ENCODE results near the gene LHX3.

Gene LHX3

DNA sequence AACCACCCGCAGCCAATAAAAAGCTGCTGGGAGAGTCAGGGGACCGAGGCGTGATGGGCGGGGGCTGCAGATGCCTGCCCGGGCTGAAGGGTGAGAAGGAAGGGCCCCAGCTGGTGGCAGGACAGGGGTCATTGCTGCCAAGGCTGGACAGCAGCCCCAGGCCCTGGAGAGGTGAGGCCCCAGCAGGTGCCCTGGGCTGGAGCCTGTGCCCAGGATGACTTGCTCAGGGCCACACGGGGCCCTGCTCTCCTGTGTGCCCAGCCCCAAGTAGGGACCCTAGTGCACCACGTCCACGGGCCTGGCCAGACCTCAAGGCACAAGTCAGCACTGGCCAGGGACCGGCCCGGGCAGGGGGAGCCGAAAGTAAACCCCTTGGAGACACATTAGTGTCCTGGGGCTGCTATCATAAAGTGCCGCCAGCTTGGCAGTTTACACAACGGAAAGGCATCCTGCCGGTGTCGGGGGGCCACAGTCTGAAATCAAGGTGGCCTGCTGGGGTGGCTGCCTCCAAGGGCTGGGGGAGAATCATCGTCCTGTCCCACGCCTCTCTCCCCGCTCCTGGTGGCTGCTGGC, 22.0 kb downstream of the LHX3 start (continued):
- TF ChIP-seq, protein P1, sequence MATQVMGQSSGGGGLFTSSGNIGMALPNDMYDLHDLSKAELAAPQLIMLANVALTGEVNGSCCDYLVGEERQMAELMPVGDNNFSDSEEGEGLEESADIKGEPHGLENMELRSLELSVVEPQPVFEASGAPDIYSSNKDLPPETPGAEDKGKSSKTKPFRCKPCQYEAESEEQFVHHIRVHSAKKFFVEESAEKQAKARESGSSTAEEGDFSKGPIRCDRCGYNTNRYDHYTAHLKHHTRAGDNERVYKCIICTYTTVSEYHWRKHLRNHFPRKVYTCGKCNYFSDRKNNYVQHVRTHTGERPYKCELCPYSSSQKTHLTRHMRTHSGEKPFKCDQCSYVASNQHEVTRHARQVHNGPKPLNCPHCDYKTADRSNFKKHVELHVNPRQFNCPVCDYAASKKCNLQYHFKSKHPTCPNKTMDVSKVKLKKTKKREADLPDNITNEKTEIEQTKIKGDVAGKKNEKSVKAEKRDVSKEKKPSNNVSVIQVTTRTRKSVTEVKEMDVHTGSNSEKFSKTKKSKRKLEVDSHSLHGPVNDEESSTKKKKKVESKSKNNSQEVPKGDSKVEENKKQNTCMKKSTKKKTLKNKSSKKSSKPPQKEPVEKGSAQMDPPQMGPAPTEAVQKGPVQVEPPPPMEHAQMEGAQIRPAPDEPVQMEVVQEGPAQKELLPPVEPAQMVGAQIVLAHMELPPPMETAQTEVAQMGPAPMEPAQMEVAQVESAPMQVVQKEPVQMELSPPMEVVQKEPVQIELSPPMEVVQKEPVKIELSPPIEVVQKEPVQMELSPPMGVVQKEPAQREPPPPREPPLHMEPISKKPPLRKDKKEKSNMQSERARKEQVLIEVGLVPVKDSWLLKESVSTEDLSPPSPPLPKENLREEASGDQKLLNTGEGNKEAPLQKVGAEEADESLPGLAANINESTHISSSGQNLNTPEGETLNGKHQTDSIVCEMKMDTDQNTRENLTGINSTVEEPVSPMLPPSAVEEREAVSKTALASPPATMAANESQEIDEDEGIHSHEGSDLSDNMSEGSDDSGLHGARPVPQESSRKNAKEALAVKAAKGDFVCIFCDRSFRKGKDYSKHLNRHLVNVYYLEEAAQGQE (tag by site-specific recombination; IDR thresholded peaks at IDR 0.05): peak; percentile 58; the same call in 1 of the 2 replicates

DNA sequence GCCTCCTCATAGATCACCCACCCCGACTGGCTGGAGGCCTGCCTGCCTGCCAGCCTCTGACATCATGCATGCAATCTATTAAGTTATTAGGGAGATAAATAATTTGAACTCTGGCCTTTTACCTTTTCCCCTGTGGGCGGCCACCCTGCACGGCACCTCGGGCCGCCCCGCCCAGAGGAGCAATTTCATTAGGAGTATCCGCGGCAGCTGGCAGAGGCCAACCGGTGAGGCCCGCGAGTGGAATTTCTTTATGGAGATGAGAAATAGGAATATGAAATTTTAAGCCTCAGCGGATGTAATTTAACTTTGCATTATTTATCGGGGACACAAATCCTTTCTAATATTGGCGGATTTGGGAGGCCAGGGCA, 22.5 kb downstream of the LHX3 start:
- no peaks in the 10 kb centered on the region for H3K4me1 ChIP-seq (ENCODE audit: control insufficient read depth, insufficient read depth, low read length)
- no peak for TF ChIP-seq BCL11A (tag by site-specific recombination; IDR thresholded peaks at IDR 0.05; ENCODE audit: low read depth)
- no peak for TF ChIP-seq YY1 (tag by site-specific recombination; IDR thresholded peaks at IDR 0.05)
- TF ChIP-seq ZNF37A (tag by site-specific recombination; IDR thresholded peaks at IDR 0.05): no peak
- TF ChIP-seq ZNF768 (tag by site-specific recombination; IDR thresholded peaks at IDR 0.05): no peak
- TF ChIP-seq ZNF146 (tag by site-specific recombination; IDR thresholded peaks at IDR 0.05): no peak
- TF ChIP-seq ZNF404 (tag by site-specific recombination; IDR thresholded peaks at IDR 0.05): no peak
- no peak for TF ChIP-seq ZNF121 (tag by site-specific recombination; IDR thresholded peaks at IDR 0.05)
- TF ChIP-seq, protein P2, sequence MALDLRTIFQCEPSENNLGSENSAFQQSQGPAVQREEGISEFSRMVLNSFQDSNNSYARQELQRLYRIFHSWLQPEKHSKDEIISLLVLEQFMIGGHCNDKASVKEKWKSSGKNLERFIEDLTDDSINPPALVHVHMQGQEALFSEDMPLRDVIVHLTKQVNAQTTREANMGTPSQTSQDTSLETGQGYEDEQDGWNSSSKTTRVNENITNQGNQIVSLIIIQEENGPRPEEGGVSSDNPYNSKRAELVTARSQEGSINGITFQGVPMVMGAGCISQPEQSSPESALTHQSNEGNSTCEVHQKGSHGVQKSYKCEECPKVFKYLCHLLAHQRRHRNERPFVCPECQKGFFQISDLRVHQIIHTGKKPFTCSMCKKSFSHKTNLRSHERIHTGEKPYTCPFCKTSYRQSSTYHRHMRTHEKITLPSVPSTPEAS (tag by site-specific recombination; IDR thresholded peaks at IDR 0.05): no peak
- H3K9me3 ChIP-seq (ENCODE audit: control insufficient read depth, insufficient read depth, low read depth, low read length): no peaks in the 10 kb centered on the region
- H3K36me3 ChIP-seq (ENCODE audit: control insufficient read depth in 2 of 2, insufficient read depth in 1 of 2, low read length in 2 of 2): no peaks in the 10 kb centered on the region
- no peak overlapping the region for H3K4me3 ChIP-seq (ENCODE audit: low read depth, low read length)
- H3K27ac ChIP-seq (ENCODE audit: extremely low read depth, low read depth, low read length): no peak overlapping the region
- POLR2A ChIA-PET: no interaction called here
- CTCF ChIA-PET: interaction anchor here (1.4 kb wide), 1 partner anchor 12 kb away, joined by 6 read pairs; no protein-coding TSS in a partner anchor

DNA sequence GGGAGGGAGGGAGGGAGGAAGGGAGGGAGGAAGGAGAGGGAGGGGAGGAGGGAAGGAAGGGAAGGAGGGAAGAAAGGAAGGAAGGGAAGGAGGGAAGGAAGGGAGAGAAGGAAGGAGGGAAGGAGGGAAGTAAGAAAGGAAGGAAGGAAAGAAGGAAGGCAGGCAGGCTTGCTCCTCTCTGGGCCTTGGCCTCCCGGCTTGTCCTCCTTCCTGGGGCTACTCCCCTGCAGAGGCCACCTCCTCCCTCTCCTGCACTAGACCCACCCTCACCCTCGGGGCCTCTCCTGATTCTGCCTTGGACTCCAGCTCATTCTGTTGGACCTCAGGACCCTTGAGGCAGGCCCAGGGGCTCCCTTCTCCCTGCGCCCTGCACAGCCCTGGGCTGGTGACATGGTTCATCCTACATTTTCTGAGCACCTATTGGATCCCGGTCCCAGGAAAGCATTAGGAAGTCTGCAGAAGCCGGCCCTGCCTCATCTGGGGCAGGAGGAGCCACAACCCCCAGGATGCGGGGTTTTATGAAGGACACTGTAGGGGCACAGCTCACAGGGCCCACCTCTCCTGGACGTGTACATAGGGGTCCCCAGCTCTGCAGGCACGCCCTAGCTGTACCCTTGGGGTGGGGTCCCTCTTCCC, 23.0 kb downstream of the LHX3 start:
- POLR2A ChIA-PET: no interaction called here
- CTCF ChIA-PET: interaction anchor here (1.4 kb wide), 1 partner anchor 12 kb away, joined by 6 read pairs; no protein-coding TSS in a partner anchor
- no peaks in the 10 kb centered on the region for H3K36me3 ChIP-seq (ENCODE audit: control insufficient read depth in 2 of 2, insufficient read depth in 1 of 2, low read length in 2 of 2)
- H3K9me3 ChIP-seq (ENCODE audit: control insufficient read depth, insufficient read depth, low read depth, low read length): no peaks in the 10 kb centered on the region
- no peaks in the 10 kb centered on the region for H3K4me1 ChIP-seq (ENCODE audit: control insufficient read depth, insufficient read depth, low read length)
- H3K4me3 ChIP-seq (ENCODE audit: low read depth, low read length): no peak overlapping the region
- no peak overlapping the region for H3K27ac ChIP-seq (ENCODE audit: extremely low read depth, low read depth, low read length)
- TF ChIP-seq, protein P3, sequence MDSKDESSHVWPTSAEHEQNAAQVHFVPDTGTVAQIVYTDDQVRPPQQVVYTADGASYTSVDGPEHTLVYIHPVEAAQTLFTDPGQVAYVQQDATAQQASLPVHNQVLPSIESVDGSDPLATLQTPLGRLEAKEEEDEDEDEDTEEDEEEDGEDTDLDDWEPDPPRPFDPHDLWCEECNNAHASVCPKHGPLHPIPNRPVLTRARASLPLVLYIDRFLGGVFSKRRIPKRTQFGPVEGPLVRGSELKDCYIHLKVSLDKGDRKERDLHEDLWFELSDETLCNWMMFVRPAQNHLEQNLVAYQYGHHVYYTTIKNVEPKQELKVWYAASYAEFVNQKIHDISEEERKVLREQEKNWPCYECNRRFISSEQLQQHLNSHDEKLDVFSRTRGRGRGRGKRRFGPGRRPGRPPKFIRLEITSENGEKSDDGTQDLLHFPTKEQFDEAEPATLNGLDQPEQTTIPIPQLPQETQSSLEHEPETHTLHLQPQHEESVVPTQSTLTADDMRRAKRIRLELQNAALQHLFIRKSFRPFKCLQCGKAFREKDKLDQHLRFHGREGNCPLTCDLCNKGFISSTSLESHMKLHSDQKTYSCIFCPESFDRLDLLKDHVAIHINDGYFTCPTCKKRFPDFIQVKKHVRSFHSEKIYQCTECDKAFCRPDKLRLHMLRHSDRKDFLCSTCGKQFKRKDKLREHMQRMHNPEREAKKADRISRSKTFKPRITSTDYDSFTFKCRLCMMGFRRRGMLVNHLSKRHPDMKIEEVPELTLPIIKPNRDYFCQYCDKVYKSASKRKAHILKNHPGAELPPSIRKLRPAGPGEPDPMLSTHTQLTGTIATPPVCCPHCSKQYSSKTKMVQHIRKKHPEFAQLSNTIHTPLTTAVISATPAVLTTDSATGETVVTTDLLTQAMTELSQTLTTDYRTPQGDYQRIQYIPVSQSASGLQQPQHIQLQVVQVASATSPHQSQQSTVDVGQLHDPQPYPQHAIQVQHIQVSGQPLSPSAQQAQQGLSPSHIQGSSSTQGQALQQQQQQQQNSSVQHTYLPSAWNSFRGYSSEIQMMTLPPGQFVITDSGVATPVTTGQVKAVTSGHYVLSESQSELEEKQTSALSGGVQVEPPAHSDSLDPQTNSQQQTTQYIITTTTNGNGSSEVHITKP (tag by site-specific recombination; IDR thresholded peaks at IDR 0.05): 0 out of 2 replicates have a peak, but pooled peaks have one; percentile 21
- TF ChIP-seq ZNF660 (tag by site-specific recombination; IDR thresholded peaks at IDR 0.05): no peak
- TF ChIP-seq SP2 (tag by site-specific recombination; IDR thresholded peaks at IDR 0.05): no peak; the same call in 1 of the 2 replicates
- TF ChIP-seq ZNF610 (tag by site-specific recombination; IDR thresholded peaks at IDR 0.05; ENCODE audit: borderline replicate concordance): no peak
- TF ChIP-seq OVOL3 (tag by site-specific recombination; IDR thresholded peaks at IDR 0.05): no peak
- TF ChIP-seq GLIS2 (tag by site-specific recombination; IDR thresholded peaks at IDR 0.05): peak; percentile 38
- no peak for TF ChIP-seq ZNF274 (IDR thresholded peaks at IDR 0.05; ENCODE audit: low read length)
- TF ChIP-seq ZNF274 (tag by site-specific recombination; IDR thresholded peaks at IDR 0.05; ENCODE audit: borderline replicate concordance): no peak
- TF ChIP-seq, protein P4, sequence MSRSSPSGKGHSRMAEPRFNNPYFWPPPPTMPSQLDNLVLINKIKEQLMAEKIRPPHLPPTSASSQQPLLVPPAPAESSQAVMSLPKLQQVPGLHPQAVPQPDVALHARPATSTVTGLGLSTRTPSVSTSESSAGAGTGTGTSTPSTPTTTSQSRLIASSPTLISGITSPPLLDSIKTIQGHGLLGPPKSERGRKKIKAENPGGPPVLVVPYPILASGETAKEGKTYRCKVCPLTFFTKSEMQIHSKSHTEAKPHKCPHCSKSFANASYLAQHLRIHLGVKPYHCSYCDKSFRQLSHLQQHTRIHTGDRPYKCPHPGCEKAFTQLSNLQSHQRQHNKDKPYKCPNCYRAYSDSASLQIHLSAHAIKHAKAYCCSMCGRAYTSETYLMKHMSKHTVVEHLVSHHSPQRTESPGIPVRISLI (tag by site-specific recombination; IDR thresholded peaks at IDR 0.05): no peak
- peak; percentile 72 for TF ChIP-seq GLIS1 (tag by site-specific recombination; IDR thresholded peaks at IDR 0.05)
- no peak for TF ChIP-seq ZFP3 (tag by site-specific recombination; IDR thresholded peaks at IDR 0.05; ENCODE audit: low read depth)
- no peak for TF ChIP-seq ZNF324 (tag by site-specific recombination; IDR thresholded peaks at IDR 0.05)
- TF ChIP-seq, protein P5, sequence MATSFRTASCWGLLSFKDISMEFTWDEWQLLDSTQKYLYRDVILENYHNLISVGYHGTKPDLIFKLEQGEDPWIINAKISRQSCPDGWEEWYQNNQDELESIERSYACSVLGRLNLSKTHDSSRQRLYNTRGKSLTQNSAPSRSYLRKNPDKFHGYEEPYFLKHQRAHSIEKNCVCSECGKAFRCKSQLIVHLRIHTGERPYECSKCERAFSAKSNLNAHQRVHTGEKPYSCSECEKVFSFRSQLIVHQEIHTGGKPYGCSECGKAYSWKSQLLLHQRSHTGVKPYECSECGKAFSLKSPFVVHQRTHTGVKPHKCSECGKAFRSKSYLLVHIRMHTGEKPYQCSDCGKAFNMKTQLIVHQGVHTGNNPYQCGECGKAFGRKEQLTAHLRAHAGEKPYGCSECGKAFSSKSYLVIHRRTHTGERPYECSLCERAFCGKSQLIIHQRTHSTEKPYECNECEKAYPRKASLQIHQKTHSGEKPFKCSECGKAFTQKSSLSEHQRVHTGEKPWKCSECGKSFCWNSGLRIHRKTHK (tag by site-specific recombination; IDR thresholded peaks at IDR 0.05): no peak
